H9 (cell line): ENCODE measurements around the gene ATG9B. TPM values are rescaled to one million over a fixed set of nuclear protein-coding genes. Genes with fewer than 3 reads are reported as not detected.

Experiments used
- DNase-seq: peaks from one replicate; pipeline ENCODE4 v3.0.0-alpha.2; 2017
- H2AFZ ChIP-seq: one replicate; pipeline ENCODE4 v1.6.1; 2013; ENCODE audit warnings: mild to moderate bottlenecking, low read length, control low read depth, moderate library complexity
- H2AK5ac ChIP-seq: 2 replicates; pipeline ENCODE4 v1.6.1; 2013; ENCODE audit warnings: low read length, control low read depth, mixed read lengths; ENCODE audit not compliant: insufficient read length
- H2BK120ac ChIP-seq: one replicate; pipeline ENCODE4 v1.6.1; 2013; ENCODE audit warnings: low read depth, mild to moderate bottlenecking, low read length, control low read depth, inconsistent platforms; ENCODE audit not compliant: poor library complexity, severe bottlenecking
- H2BK12ac ChIP-seq: 2 replicates; pipeline ENCODE4 v1.6.1; 2013; ENCODE audit warnings: low read length, control low read depth, mixed read lengths, low read depth; ENCODE audit not compliant: insufficient read length
- H2BK15ac ChIP-seq: 2 replicates; pipeline ENCODE4 v1.6.1; 2013; ENCODE audit warnings: low read depth, low read length, control low read depth
- H2BK20ac ChIP-seq: one replicate; pipeline ENCODE4 v1.6.1; 2013; ENCODE audit warnings: low read depth, mild to moderate bottlenecking, low read length, control low read depth, inconsistent platforms; ENCODE audit not compliant: poor library complexity, severe bottlenecking
- H2BK5ac ChIP-seq: 2 replicates; pipeline ENCODE4 v1.6.1; 2013; ENCODE audit warnings: low read length, control low read depth, mixed read lengths; ENCODE audit not compliant: insufficient read length
- H3K14ac ChIP-seq: 2 replicates; pipeline ENCODE4 v1.6.1; 2013; ENCODE audit warnings: low read length, control low read depth; ENCODE audit not compliant: insufficient read depth
- H3K18ac ChIP-seq: 2 replicates; pipeline ENCODE4 v1.6.1; 2013; ENCODE audit warnings: low read depth, mild to moderate bottlenecking, mixed read lengths, low read length, control low read depth; ENCODE audit not compliant: insufficient read length
- H3K23ac ChIP-seq: 2 replicates; pipeline ENCODE4 v1.6.1; 2013; ENCODE audit warnings: low read length, control low read depth, mixed read lengths, low read depth; ENCODE audit not compliant: insufficient read length
- H3K23me2 ChIP-seq: 2 replicates; pipeline ENCODE4 v1.6.1; 2013; ENCODE audit warnings: low read depth, mild to moderate bottlenecking, mixed read lengths, low read length, control low read depth; ENCODE audit not compliant: insufficient read length, poor library complexity, severe bottlenecking
- H3K27ac ChIP-seq: 2 replicates; pipeline ENCODE4 v1.5.1; 2013; ENCODE audit warnings: low read length, control low read depth, mixed read lengths, low read depth; ENCODE audit not compliant: insufficient read length
- H3K27me3 ChIP-seq: 2 replicates; pipeline ENCODE4 v1.6.1; 2013; ENCODE audit warnings: low read length, control low read depth, inconsistent platforms; ENCODE audit not compliant: insufficient read depth
- H3K4ac ChIP-seq: 2 replicates; pipeline ENCODE4 v1.6.1; 2013; ENCODE audit warnings: low read depth, mild to moderate bottlenecking, control low read depth, inconsistent platforms, low read length, moderate library complexity
- H3K4me1 ChIP-seq: 2 replicates; pipeline ENCODE4 v1.6.1; 2013; ENCODE audit warnings: low read length, control low read depth, inconsistent platforms; ENCODE audit not compliant: insufficient read depth
- H3K4me2 ChIP-seq: 2 replicates; pipeline ENCODE4 v1.6.1; 2013; ENCODE audit warnings: low read length, control low read depth, mixed read lengths; ENCODE audit not compliant: insufficient read length, insufficient read depth
- H3K56ac ChIP-seq: 2 replicates; pipeline ENCODE4 v1.6.1; 2013; ENCODE audit warnings: low read depth, mild to moderate bottlenecking, mixed read lengths, low read length, control low read depth; ENCODE audit not compliant: insufficient read length
- H3K79me1 ChIP-seq: 2 replicates; pipeline ENCODE4 v1.6.1; 2013; ENCODE audit warnings: low read depth, mild to moderate bottlenecking, moderate library complexity, low read length, control low read depth, inconsistent platforms; ENCODE audit not compliant: insufficient read depth, poor library complexity, severe bottlenecking
- H3K79me2 ChIP-seq: 2 replicates; pipeline ENCODE4 v1.6.1; 2013; ENCODE audit warnings: low read length, control low read depth, inconsistent platforms; ENCODE audit not compliant: insufficient read depth
- H3K9ac ChIP-seq: 2 replicates; pipeline ENCODE4 v1.6.1; 2013; ENCODE audit warnings: low read length, control low read depth, mixed read lengths; ENCODE audit not compliant: insufficient read length; ENCODE audit errors: extremely low read depth
- H3K9me3 ChIP-seq: one replicate; pipeline ENCODE4 v1.6.1; 2013; ENCODE audit warnings: low read depth, low read length, inconsistent platforms; ENCODE audit not compliant: control insufficient read depth
- H3T11ph ChIP-seq: one replicate; pipeline ENCODE4 v1.6.1; 2013; ENCODE audit warnings: mild to moderate bottlenecking, low read length, control low read depth, inconsistent platforms
- H4K20me1 ChIP-seq: one replicate; pipeline ENCODE4 v1.6.1; 2013; ENCODE audit not compliant: control insufficient read depth, insufficient read length, insufficient read depth
- H4K5ac ChIP-seq: 2 replicates; pipeline ENCODE4 v1.6.1; 2013; ENCODE audit warnings: low read depth, mild to moderate bottlenecking, mixed read lengths, low read length, control low read depth; ENCODE audit not compliant: insufficient read length
- H4K8ac ChIP-seq: replicated peaks from 2 replicates; pipeline ENCODE4 v1.6.1; 2013; ENCODE audit warnings: low read length, control low read depth, mixed read lengths, low read depth; ENCODE audit not compliant: insufficient read length
- H4K91ac ChIP-seq: 2 replicates; pipeline ENCODE4 v1.6.1; 2013; ENCODE audit warnings: low read depth, mild to moderate bottlenecking, moderate library complexity, mixed read lengths, low read length, control low read depth; ENCODE audit not compliant: insufficient read length
- H3K27ac Mint-ChIP-seq, 3 experiments: 2 replicates in 2 of 3; 3 replicates in 1 of 3; pipeline ENCODE4 v1.8.0; 2020 to 2021; ENCODE audit warnings: mixed read lengths in 3 of 3, mild to moderate bottlenecking in 1 of 3, moderate library complexity in 1 of 3
- H3K27me3 Mint-ChIP-seq: 2 replicates; pipeline ENCODE4 v1.8.0; 2021; ENCODE audit warnings: low read depth, mild to moderate bottlenecking, moderate library complexity, mixed read lengths
- H3K36me3 Mint-ChIP-seq, 3 experiments: 2 replicates in 2 of 3; 3 replicates in 1 of 3; pipeline ENCODE4 v1.8.0; 2020 to 2021; ENCODE audit warnings: low read depth in 3 of 3, mixed read lengths in 3 of 3; ENCODE audit not compliant: insufficient read depth in 1 of 3
- H3K4me1 Mint-ChIP-seq, 2 experiments: 2 replicates each; pipeline ENCODE4 v1.8.0; 2020; ENCODE audit warnings: mixed read lengths in 2 of 2
- H3K4me3 Mint-ChIP-seq, 2 experiments: 2 replicates in 1 of 2; 3 replicates in 1 of 2; pipeline ENCODE4 v1.8.0; 2020 to 2021; ENCODE audit warnings: mild to moderate bottlenecking in 2 of 2, mixed read lengths in 2 of 2, moderate library complexity in 1 of 2
- H3K9me3 Mint-ChIP-seq, 2 experiments: 2 replicates in 1 of 2; 3 replicates in 1 of 2; pipeline ENCODE4 v1.8.0; 2020; ENCODE audit warnings: mild to moderate bottlenecking in 2 of 2, mixed read lengths in 2 of 2, moderate library complexity in 1 of 2
- CTCF ChIP-seq: fragments of 200-600 bp; sonication (generic); conservative IDR thresholded peaks from 3 replicates; pipeline ENCODE4 v1.8.0; 2021; ENCODE audit warnings: antibody characterized with exemption, mild to moderate bottlenecking
- WGBS: extraction: QIAGEN DNeasy Blood & Tissue Kit; methylation state at CpG from one replicate; pipeline ENCODE4 v1.1.7; 2013; ENCODE audit warnings: missing lambda C conversion rate, low lambda C conversion rate, mixed read lengths; ENCODE audit not compliant: insufficient read length; ENCODE audit errors: extremely low coverage; 5-methylcytosine and 5-hydroxymethylcytosine counted together
- total RNA-seq: library from RNA; stranded (reverse); gene quantifications from 2 replicates; pipeline ENCODE4 v1.2.1, GENCODE V29; 2021

Gene ATG9B
- total RNA-seq, 1 experiment from 2014 or later, result 1.5 TPM

- H3K4me3 Mint-ChIP-seq, result no peak overlapping the region
- Histone ChIP-seq H2BK120ac (no peak overlapping the region), H2AK5ac (no peak overlapping the region), H3K9ac (no peak overlapping the region), H3K56ac (no peak overlapping the region), H3K27ac (no peak overlapping the region), H3K4me1 (no peaks in the 10 kb centered on the region), H2BK5ac (no peak overlapping the region), H3K79me1 (no peaks in the 10 kb centered on the region), H2BK20ac (no peak overlapping the region), H3K23me2 (no peaks in the 10 kb centered on the region), H3K79me2 (no peaks in the 10 kb centered on the region), H2BK15ac (no peak overlapping the region), H3K27me3 (no peaks in the 10 kb centered on the region), H4K5ac (no peak overlapping the region), H4K8ac (no peak overlapping the region), H4K20me1 (no peaks in the 10 kb centered on the region), H3K14ac (no peak overlapping the region), H3K18ac (no peak overlapping the region), H2BK12ac (no peak overlapping the region), H4K91ac (no peak overlapping the region), H3K4ac (no peak overlapping the region), H3K9me3 (no peaks in the 10 kb centered on the region), H3K4me2 (no peak overlapping the region), H2AFZ (no peak overlapping the region), H3T11ph (no peak overlapping the region), H3K23ac (no peak overlapping the region)
- H3K36me3 Mint-ChIP-seq, result no peaks in the 10 kb centered on the region; a peak in 2 of 7 replicates
- no peaks in the 10 kb centered on the region for H3K9me3 Mint-ChIP-seq
- peaks cover 14% of the 10 kb centered on the region for H3K27me3 Mint-ChIP-seq
- no peak overlapping the region for H3K27ac Mint-ChIP-seq
- no peak for DNase-seq
- peaks cover 36 to 56% of the 10 kb centered on the region in 2 experiments for H3K4me1 Mint-ChIP-seq
- TF ChIP-seq CTCF, result no peak
- WGBS, result no CpG with 5 or more reads among the region's 6 CpGs
These were observed 56.9 kb downstream of the ATG9B start for GRCh38 chr7:150967349-150967748.
